Activated naive CD4-positive, alpha-beta T cell (primary cell): ENCODE results near the gene CIRBP.

Source experiments
- DNase-seq, 4 experiments: peaks; one replicate each; lab custom pipeline; 2025; lab: John Stamatoyannopoulos, UW

Gene CIRBP

DNA sequence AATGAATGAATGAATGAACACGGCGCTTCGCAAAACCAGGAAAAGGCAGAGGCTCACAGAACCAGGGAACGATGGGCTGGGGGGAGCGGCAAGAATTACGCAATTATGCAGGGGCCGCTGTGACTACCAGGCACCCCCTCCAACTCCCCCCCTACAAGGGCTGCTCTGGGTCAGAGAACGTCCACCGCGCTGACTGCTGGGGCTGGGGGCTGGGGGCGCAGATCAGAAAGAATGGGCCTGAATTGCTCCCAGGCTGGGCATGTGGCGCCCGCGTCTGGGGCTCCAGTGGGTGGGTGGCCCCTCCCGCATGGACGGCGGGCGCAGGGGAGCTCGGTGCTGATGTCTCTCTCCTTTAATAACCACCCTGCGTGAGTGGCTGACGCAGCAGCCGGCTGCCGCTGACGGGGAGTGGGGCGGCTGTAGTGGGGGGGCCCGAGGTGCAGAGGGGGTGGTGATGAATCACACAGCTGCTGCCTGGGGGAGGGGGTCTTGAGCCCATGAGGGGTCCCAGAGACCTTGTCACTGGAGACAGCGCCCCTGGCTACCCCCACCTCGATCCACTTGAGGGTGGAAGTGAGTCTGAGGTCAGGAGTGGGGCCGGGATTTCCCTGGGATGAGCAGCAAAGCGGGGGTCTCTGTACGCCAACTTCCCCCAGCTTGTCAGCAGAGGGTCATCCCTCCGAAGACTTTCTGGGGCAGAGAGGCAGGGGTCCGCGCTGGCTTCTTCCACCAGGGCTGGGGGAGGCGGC, 1.5 kb upstream of the CIRBP start:
- no peak for DNase-seq

DNA sequence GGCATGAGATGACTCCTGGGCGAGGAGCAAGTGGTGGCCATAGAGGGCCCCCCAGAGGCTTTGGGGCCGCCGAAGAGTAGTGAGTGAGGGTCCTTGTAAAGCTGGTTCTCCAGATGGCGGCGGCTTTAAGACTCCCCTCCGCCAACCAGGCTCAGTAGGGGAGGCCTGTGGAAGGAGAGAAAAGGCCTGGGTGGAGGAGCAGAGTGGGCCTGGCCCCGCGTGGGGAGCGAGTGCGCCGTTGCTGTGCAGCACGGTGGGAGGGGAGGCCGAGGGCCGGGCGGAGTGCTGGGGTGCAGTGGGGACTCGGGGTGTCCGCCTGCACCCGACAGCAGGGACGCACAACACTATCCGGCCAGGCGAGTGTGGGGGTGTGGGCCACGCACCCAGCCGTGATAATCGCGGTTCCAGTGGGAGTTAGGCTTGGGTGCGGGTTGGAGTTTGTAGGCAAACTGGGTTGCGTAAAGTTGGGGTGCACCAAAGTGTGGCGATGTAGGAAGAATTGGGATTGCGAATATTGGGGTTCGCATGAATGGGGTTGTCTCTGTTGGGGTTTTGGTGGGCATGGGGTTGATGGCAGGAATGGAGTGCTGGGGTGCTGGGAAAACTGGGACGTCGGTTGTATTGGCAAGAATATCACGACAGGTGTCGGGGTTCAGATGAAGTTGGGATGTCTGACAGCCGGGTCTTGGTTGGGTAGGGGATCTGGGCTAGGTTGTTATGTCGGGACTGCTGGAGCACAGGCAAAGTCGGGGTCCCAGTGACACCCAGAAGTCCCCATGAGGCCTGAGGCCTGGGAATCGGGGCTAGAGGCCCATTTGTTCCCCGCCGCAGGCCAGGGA, 687 bp upstream of the CIRBP start:
- no peak for DNase-seq

DNA sequence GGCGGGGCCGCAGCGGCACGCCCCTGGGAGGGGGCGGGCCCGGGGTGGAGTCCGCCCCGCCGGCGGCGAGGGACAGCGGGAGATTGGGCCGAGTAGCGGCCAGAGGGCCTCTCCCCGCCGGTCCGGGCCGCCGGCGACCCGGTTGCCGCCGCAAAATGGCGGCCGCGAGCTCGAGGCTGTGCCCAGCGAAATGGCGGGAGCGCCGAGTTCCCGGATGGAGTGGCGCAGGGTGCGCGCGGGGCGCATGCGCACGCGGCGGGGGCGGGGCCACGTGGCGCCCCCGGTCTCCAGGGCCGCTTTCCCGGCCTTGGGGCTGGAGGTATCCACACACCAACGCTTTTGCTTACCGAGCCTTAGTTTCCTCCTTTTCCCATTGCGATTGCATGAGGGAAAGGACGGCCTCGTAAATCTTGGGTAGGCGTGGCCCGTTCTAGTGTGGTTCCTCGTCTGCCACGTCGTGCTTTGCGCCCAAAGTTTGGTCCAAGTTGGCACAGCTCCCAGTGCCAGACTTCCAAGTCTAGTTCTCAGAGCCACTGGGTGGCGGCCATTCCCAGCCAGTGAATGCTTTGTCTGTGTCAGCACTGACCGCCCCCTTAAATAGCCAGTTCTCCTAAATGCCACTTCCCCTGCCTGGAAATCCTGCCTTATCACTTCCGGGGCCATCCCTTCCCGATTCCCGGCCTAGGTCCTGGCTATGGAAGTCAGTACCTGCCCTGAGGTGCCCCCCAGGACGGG, 513 bp downstream of the CIRBP start:
- peak; percentile 72 to 82 (median 79) for DNase-seq

DNA sequence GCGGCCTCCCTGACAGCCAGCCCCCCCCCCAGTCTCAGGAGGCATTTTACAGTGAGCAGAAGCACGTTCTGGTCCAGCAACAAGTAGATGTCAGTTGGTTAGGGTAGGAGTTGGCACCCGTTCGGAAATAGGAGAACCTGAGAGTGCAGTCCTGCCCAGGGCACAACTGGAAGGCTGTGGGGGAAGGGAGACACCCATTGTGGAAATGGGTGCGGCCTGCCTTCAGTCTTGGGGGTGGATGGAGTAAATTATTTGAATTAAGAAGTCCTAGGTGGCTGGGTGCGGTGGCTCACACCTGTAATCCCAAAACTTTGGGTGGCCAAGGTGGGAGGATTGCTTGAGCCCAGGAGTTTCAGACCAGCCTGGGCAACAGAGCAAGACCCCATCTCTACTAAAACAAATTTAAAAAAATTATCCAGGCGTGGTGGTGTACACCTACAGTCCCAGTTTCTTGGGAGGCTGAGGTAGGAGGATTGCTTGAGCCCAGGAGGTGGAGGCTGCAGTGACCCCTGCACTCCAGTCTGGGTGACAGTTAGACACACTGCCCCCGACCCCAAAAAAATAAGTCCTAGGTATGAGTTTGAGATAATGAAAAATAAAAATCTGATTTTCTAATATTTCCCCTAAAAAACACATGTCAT, 1.2 kb downstream of the CIRBP start:
- no peak for DNase-seq

DNA sequence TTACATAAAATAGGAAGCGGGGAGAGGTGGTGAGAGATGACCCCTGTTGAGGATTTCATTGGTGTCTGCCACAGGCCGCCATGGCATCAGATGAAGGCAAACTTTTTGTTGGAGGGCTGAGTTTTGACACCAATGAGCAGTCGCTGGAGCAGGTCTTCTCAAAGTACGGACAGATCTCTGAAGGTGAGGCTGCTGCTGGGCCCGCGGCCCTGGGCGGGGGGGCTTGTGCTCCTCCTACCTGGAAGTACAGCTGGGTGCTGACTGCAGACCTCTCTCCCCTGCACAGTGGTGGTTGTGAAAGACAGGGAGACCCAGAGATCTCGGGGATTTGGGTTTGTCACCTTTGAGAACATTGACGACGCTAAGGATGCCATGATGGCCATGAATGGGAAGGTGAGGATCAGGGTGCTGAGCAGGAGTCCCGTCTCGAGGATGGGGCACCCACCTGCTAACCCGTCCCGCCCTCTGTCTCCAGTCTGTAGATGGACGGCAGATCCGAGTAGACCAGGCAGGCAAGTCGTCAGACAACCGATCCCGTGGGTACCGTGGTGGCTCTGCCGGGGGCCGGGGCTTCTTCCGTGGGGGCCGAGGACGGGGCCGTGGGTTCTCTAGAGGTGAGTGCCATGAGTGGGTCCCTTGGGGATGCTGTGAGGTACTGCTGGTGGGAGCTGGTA, 1.9 kb downstream of the CIRBP start:
- no peak for DNase-seq

DNA sequence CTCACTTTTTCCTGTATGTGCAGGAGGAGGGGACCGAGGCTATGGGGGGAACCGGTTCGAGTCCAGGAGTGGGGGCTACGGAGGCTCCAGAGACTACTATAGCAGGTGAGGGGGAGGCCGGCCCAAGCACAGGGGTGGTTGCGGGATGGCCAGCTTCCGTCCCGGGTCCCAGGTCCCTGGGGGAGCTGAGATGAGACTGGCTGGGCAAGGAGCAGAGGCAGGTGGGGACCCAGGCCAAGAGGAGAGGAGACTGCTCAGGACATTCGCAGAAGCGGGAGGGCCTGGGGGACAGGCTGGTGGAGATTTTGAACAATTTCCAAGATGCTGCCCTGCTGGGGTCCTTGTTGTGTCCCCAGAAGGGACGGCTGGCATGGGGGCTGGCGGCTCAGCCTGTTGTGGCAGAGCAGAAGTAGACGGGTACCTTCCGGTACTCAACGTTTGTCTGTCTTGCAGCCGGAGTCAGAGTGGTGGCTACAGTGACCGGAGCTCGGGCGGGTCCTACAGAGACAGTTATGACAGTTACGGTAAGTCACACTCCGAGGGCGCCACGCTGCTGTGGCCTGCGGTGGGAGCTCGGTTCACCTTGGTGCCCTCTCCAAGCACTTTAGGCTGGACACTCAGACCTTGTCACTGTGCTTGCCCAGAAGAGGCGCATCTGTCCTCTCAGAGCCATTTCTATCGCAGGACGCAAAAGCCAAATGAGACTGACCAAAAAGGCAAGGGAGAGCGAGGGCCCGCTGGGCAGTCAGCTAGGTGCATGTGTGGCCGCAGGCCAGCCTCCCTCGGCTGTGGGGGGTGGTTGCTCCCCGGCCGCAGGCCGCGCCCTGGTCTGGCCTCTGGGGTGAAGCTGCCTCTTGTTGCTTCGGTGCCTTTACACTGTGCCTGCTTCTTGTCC, 2.6 kb downstream of the CIRBP start:
- no peak for DNase-seq

DNA sequence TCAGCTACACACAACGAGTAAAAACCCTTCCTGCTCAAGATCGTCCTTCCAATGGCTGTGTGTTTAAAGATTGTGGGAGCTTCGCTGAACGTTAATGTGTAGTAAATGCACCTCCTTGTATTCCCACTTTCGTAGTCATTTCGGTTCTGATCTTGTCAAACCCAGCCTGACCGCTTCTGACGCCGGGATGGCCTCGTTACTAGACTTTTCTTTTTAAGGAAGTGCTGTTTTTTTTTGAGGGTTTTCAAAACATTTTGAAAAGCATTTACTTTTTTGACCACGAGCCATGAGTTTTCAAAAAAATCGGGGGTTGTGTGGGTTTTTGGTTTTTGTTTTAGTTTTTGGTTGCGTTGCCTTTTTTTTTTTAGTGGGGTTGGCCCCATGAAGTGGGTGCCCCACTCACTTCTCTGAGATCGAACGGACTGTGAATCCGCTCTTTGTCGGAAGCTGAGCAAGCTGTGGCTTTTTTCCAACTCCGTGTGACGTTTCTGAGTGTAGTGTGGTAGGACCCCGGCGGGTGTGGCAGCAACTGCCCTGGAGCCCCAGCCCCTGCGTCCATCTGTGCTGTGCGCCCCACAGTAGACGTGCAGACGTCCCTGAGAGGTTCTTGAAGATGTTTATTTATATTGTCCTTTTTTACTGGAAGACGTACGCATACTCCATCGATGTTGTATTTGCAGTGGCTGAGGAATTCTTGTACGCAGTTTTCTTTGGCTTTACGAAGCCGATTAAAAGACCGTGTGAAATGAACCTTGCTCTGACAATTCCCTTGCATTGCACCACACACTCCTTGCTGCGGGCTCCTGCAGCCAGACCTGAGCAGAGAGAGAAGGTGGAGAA, 3.5 kb downstream of the CIRBP start:
- no peak for DNase-seq

DNA sequence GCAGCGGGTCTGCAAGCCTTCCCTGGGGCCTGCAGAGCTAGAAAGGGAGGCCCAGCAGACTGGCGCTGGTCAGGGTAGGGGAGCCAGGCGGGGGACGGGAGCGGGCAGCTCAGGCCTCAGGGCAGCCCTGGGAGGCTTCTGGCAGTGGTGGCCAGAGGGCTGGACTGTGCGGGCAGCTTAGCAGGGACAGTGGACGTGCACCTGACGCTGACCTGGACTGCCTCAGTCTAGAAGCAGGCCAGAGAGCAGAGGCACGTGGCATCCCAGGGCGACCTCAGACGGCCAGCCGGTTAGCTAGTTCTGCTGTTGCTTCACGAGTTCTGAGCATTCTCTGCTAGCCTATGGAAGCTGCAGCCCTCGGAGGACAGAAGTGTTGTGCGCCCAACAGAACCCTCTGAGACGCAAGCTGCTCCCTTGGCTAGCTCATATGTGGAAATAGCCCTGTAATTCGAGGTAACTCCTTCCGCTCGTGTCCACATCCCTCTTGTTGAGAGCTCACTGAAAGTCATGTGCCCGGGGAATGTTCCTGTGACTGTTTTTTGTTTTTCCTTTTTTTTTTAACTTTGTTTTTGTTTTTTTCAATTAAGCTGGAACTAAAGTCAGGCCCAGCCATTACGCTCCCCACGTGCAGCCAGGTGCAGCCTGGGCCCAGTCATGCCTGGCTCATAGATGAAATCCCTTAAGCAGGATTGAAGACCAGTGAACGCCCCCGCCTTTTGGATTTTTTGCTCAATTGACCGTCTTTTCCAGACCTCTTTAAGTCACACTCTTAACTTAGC, 4.3 kb downstream of the CIRBP start:
- no peak for DNase-seq

DNA sequence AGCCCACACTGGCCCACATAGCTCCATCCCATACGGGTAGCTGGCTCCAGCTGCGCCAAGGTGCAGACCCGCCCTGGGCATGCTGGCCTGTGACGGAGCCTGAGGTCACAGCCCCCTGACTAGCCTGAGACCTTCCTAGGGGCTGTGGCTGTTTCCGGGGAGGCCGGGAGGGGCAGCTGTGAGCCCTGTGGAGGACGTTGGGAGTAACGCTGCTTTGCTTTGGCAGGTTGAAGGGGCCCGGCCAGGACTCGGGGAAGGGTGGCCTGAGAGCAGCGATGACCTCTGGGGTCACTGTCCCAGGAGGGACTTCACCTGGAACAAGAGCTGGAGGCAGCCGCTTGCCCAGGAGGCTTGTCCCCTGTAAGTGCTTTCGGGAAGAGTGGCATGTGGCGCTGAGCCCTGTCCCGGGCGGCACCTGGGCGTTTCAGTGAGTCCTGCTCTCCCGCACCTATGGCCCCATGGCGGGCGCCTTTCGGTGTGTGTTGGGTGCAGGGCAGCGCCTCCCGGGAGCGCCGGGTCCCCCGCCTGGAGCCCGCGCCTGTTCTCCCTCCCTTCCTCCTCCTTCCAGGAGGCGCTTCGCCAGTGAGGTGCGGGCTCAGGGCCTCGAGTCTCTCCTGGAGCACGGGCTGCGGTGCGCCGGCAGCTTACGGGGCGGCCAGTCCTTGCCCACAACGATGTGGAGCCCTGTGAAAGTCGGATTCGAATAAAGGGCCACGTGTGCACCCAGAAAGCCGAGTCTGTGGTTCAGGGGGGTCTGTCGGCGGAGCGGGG, 5.1 kb downstream of the CIRBP start:
- DNase-seq: no peak

DNA sequence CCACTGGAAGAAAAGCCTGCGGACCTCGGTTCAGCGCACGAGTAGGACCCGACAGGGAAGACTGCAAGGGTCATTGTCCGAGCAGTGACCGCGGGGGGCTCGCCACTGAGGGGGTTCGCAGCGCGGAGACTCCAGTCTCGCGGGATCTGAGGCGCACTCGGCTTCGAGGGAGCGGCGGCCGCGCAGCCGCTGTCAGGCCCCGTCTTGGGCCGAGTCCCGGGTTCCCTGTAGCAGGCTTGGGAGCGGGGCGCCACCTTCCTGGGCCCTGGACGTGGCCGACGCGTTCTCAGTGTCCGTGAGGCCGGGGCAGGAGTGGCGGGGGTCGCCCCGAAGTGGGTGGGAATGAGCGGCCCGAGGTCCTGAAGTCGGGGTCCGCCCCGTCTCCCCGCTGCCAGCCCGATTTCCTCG, 5.7 kb downstream of the CIRBP start:
- DNase-seq: no peak

DNA sequence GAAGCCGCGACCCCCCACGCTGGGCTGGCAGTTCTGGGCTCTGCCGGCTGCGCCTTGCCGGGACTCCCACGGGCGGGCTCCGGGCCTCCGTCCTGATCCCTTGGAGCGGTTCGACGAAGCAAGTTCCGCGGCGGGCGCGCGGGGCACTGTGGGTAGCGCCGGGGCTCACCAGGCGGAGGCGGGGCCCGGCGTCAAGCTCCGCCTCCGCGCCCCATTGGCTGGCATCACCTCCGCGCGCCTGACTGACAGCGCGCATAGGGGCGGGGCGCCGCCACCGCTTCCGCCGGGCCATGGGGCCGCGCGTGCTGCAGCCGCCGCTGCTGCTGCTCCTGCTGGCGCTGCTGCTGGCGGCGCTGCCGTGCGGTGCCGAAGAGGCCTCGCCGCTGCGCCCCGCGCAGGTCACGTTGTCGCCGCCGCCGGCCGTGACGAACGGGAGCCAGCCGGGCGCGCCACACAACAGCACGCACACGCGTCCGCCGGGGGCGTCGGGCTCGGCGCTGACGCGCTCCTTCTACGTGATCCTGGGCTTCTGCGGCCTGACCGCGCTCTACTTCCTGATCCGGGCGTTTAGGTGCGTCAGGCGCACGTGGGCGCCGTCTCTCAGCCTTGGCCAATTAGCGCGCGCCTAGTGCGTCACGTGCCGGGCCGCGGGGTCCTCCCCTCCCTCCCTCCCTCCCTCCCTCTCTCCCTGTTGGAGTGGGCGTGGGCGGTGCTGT, 6.3 kb downstream of the CIRBP start, which contains the start of gene FAM174C:
TSS of gene FAM174C (plus strand) at position 271 of the 716 bp plus-strand sequence. CDS start at position 291, 20 bp downstream.
- peak; percentile 86 to 94 (median 88) for DNase-seq

DNA sequence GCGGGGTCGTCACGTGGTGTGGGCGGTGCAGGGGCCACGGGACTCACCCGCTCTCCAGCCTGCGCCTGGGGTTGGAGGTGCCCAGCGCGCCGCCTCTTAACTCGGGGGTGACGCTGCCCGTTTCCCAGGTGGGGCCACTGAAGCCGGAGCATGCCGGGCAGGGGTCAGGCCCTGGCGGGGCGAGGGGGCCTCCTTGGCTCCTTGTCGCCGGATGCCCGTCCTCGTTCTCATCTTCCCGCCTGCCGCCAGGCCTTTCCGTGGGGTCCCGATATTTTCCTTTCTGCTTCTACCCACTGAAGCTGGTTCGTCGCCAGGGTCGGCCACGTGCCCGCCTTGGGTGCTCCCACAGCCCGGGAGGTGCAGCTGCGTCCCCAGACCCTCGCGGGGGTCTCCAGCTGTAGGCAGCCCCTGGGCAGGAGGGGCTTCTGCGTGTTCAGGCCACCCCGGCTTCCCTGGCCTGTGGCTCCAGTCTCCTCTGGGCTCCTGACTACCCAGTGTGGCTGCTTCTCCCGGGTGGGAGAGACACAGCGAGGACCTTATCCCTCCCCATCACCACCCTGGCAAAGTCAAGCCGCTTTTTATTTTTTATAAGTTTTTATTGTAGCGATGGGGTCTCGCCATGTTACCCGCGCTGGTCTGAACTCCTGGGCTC, 7.0 kb downstream of the CIRBP start:
- DNase-seq: no peak

DNA sequence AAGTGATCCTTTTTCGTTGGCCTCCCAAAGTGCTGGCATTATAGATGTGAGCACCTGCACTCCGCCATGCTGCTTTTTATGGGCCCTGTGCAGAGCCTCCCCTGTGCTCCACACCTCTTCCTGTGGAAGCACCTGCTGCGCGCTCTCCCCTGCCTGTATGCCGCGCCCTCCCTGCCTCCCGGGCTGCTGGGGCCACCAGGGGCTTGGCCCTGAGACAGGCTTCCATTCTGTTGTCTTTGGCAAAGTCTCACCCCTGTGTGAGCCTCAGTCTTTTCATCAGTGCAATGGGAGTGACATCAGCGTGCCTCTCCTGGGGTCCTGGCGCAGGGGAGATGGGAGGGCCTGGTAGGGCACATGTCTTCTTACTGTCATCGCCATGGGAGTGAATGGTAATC, 7.5 kb downstream of the CIRBP start:
- no peak for DNase-seq

DNA sequence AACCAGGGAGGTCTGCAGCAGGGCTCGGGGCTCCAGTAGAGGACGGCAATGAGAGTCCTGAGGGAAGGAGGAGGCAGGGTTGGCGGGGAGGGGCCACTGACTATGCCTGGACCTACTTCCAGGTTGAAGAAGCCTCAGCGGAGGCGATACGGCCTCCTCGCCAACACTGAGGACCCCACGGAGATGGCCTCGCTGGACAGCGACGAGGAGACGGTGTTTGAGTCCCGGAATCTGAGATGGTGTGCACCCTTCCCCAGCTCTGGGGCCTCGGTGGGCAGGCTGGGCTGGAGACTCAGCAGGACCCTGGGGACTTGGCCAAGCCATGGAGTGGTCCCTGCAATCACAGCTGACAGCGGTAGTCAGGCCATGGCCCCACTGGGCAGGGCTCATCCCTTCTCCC, 7.9 kb downstream of the CIRBP start:
- no peak for DNase-seq

DNA sequence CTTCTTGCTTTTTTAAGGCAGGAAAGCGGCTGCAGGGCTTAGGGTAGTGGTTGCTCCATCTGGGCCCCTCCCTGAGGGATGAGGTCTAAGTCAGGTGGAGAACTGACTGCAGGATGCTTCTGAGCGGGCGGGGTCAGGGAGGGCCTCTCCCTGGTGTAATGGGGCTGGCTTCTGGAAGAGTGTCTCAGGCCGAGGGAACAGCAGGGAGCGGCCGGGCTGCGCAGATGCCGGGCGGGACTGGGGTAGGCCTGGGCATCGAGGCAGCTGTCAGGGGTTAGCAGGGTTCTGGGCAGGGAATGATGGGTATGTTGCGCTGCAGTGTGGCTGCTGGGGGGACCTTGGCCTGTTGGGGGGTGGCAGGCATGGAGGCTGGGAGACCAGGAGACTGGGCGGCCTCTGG, 8.9 kb downstream of the CIRBP start:
- no peak for DNase-seq

DNA sequence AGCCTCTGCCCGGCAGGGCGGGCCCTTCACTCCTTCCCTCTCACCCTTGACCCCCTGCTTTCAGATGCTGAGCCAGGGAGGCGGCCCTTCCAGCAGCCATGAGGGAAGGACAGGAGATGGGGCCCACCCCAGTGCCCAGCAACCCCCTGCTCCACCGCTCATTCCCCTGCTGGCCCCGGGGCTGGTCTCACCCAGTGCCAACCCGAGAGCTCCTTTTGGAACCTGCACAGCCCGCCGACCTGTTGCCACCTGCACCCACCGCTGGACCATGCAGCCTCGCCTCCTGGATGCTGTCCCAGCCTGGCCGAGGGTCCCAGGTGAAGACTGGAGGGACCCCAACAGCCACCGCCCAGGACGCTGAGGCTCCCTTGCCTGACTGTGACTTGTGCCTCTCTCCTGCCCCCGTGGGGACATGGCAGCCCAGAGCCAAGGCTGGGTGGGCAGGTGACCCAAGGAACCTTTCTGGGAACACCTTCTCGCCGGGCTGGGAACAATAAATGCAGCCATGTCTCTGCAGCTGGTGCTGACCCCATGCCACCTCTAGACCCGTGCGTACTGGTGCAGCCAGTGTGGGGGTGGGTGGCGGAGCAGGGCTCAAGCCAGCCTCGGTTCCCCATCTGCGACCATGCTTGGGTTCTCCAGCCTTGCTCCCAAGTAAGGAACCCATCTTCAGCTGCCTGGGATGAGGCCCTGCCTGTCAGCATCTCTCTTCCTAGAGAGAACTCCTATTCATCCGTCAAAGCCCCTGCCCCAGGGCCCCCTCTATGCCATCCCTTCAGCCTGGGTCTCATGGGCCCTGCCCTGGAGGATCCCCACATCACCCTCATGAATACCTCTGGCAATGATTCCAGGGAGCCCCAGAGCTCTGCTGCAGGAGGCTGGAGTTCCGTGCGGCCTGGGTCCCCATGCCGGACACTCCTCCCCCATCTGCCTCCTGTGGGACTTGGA, 9.9 kb downstream of the CIRBP start:
- DNase-seq: no peak
